HPDE6-E6E7 (cell line): ENCODE results near the gene C2CD2.
"Not testable (repeated sequence)": the region's sequence is repeated elsewhere in the genome, so short reads cannot be mapped to it uniquely, and the experiment has no call there.

ENCODE experiments used
- DNase-seq: peaks from one replicate; pipeline ENCODE4 v3.0.0; 2011; ENCODE audit warnings: missing footprints; ENCODE audit errors: extremely low spot score

The C2CD2 gene

DNA sequence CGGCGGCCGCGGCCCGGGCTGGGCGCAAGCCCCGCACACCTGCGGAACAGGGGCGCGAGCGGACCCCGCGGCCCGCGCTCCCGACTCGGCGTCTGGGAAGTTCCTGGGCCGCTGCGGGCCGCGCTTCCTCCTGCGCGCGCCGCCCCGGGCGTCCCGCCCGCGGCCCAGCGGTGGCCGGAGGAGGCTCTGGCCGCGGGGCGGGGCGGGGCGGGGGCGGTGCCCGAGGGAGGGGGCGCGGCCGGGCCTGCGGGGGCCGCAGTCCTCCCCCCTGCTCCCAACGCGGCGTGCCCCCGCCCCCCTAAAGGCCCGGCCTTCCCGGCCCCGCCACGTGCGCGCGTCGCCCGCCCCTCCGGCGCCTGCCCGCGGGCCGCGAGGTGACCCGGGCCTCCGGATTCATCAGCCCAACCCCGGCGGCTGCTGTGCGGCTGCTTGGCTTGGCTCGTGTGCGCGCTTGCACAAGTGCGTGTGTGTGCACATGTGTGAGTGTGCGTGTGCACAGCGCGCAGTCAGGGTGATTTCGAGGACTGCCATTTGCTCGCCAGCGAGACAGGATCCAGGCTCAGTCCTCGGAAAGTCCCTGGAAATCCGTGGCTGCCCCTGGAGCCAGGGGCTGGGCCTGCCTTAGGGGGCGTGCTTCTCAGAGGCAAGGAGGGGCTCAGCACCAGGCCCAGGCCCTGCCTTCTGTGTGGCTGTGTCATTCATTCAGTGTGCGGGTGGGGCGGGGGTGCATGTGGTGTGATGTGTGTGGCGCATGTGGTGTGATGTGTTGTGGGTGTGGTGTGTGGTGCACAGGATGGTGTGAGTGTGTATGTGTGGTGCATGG is at the start of gene C2CD2:
C2CD2 (minus strand) TSS at position 188 of the 823 bp plus-strand sequence. CDS start 370 bp downstream, outside the sequence.
- DNase-seq: no peak

DNA sequence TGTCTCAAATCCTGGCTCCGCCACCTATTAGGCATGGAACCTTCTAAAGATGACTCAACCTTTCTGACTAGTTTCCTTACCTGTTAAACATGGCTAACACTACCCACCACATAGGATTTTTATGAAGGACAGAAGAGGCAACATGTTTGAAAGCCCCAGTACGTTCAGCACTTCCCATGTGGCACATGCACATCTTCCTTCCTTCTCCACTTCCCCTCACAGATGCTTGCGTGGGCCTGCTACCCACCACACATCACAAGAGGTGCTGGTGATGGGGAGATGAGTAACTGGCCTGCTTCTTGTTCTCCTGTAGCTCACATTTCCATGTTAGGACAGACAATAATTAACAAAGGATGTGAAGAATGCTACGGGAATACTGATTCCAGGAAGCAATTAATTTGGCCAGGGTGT is 49.2 kb upstream of the C2CD2 start:
- no peak for DNase-seq

DNA sequence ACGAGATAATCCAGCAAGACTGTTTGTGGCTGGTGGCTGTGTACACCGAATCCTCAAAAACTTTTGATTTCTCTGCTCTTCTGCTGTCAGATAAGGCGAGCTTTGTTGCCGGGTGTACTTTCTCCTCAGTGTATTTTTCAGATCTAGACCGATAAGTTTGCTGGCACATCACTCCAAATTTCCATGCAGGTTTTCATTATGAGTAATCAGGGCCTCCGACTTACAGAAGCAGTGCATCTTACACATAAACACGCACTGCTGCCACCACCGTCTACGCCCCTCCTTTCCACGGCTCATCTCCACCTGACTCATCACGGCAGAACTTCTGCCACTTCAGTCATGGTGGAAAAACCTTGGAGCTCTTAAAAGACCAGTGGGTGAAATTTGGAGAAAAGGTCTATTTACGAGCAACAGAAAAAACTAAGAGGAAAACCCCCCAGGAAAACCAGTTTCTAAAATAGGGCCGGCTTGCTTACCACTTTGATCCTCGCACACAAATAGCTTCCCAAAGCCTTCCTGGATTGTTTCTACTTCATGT is 48.7 kb upstream of the C2CD2 start:
- DNase-seq: no peak

DNA sequence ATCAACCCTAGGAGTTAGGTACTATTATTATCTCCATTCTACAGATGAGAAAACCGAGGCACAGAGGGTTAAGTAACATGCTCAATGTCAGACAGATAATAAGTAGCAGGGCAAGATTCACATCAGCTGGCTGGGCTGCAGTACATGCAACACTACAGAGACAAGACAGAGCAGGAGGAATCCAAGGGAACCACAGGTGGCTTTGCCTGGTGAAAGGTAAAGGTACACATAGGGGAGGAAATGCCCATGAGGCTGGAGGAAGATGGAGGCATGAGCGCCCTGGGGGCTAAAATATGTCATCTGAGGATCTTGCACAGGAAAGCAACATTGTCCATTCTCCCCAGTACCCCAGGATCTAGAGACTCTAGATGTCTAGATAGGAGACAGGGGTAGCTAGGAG is 48.0 kb upstream of the C2CD2 start:
- no peak for DNase-seq

DNA sequence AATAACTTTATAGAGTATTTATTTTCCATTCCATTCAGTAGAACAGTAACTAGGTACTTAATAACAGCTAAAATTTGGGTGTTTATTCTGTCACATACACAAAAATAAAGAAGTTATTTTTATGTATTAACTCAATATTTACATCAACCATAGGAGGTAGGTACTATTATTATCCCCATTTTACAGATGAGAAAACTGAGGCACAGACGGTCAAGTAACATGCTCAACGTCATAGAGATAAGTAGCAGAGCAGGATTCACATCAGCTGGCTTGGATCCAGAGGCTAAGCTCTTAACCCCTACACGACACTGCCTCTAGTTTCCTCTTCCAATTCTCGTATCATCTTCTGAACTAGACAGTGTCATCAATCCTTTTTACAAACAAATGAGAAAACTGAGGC is 47.1 kb upstream of the C2CD2 start:
- no peak for DNase-seq

DNA sequence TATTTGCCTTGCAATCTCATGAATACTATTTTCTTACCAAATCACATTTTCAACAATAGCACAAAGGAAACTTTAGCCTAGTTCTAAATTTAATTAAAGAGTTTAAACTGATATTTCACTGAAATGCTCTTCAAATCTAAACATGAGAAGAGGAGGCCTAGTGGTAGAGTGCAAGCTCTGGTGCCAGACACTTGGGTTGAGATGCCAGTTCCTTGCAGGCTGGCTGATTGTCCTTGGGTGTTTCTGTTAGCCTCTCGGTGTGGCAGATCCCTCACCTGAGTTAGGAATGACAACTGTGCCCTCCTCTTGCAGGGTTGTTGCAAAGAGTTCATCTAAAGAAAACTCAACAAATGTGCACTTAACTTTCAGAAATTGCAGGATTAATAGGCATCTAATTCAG is 43.8 kb upstream of the C2CD2 start:
- DNase-seq: no peak

DNA sequence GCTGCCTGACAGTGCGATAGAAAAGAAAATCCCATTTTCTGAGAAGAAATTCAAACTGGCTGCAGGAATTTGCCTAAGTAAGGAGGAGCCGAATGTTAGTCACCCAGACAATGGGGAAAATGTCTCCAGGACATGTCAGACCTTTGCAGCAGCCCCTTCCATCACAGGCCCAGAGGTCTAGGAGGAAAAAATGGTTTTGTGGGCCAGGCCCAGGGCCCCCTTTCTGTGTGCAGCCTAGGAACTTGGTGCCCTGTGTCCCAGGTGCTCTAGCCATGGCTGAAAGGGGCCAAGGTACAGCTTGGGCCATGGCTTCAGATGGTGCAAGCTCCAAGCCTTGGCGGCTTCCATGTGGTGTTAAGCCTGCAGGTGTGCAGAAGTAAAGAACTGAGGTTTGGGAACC is 41.8 kb upstream of the C2CD2 start:
- DNase-seq: no peak

DNA sequence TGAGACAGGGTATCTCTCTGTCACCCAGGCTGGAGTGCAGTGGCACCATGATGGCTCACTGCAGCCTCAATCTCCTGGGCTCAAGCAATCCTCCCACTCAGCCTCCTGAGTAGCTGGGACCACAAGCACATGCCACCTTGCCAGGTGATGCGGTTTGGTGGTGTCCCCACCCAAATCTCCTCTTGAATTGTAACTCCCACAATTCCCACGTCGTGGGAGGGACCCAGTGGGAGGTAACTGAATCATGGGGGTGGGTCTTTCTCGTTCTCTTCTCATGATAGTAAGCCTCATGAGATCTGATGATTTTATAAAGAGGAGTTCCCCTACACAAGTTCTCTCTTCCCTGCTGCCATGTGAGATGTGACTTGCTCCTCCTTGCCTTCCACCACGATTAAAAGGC is 40.8 kb upstream of the C2CD2 start:
- not testable (repeated sequence) for DNase-seq

DNA sequence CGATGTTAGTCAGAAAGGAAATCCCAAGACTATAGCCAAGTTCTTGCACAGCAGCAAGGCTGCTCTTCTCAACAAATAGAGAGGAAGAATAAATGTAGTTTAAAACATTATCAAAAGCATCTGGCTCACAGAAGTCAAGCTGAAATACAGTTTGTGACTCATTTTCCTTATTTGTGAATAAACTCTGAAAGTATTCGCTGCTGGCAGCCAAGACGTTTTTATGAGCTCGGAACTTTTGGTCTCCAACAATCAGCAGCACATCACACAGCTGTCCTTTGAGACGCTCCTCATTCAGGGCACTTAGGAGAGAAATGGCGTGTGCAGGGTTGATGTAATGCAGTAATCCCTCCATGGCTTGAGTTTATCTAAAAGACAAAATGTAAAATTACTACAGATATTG is 39.9 kb upstream of the C2CD2 start:
- no peak for DNase-seq

DNA sequence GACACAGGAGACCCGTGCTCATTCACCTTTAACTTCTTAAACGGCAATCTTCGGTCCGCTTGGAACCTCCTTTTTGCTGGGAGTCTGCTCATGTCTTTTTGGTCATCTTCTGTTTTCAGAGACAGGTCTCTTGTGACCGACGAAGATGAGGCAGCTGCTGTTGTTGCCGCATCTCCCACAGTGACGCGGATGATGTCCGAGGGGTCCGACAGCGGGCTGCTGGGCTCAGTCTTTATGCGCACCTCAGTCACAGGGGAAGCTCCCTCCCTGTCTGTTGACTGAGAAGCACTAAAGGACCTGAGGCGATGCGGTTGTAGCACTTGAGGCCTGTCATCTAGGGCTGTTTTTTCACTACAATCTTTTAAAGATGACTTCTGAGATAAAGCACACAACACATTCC is 38.8 kb upstream of the C2CD2 start:
- DNase-seq: no peak

DNA sequence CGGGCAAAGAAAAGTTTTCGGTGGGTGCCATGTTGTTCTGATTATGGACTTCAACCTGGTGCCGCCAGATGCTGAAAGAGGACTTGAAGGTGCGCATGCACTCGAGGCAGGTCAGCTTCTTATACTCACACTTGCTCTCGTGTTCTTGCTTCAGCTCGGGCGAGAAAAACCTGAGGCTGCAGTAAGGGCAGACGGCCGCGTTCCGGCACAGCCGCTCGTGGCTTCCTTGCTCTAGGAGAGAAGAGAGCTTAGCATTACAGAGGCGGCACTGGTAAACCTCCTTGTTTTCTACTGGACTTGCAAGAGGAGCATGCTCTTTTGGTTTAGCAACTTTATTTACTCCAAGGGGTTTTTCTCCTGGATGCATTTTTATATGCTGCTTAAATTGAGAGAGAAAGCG is 37.8 kb upstream of the C2CD2 start:
- DNase-seq: no peak

DNA sequence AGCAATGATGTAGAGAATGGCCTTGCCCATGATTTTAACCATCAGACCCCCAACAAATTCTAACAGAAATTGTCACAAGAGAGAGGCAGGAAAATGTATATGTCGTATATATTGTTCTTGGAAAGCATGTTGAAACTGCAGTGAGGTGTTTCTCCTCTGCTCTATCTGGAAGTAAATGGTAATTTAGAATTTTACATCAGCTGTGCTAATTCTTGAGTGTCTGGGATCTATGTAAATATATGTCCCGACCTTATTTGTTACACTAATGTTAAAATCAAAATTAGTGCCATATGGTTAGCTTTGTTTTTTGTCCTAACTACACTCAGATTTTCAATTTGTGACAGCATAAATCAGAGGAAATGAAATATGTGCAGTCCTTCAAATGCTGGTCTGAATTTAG is 35.9 kb upstream of the C2CD2 start:
- DNase-seq: no peak

DNA sequence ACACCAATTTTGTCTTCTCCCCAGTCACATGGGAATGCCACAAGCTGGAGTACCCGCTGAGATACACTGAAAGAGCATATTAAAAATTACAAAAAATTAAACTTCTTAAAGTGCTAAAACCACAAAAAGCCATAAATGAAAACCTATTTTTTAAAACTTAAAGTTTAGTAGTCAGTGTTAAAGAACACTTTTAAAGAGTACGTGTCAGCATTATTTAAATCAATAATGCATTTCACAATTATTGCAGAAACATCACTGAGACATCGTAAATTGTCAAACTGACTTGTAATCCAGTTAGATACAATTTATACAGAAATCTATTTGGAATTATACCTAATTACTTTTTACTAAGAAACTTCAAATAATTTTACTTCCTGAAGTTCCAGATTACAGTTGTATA is 33.5 kb upstream of the C2CD2 start:
- DNase-seq: no peak

DNA sequence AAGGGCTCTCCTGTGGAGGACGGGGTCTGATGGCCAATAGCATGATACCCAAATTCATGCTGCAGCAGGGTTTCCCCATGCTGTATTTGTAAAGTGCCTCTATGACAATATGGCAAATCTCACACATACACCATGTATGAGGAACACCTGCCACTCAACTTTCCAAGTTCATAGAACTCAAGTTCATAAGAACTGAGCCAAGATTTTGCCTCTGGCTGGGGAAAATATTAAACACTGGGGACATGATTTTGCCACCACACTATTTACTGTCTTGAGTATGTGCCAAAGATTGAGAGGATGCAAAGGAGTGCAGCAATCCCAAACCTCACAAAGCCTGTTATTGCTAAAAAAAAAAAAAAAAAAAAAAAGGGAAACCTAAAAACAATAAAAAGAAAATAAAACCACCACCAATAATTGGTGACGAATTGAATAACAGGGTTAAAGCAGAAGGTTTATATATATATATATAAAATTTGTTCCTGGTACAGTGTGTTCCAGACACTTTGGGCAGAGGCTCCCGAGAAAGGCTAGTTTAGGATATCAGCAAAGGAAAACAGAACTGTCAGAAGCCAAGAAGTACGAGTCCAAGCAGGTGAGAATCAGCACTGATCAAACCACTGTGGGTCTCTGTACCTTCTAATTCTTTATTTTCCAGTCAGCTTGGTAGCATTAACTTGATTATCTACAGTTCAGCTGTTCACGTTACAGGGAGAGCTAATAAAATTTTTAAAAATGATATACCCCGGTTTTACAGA is 32.0 kb upstream of the C2CD2 start:
- no peak for DNase-seq

DNA sequence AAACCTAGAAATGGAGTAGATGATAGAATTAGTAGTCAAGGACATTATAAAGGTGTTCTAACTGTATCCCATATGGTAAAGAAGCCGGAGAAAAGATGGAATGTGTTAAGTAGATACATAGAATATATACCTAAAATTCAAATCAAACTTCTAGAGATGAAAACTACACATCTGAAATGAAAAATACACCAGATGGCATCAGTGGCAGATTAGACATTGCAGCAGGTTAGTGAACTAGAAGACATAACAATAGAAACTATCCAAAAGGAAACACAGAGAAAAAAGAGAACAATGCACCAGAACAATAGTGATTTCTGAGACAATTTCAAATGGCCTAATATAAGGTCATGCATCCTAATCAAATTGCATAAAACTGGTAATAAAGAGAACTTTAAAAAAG is 29.4 kb upstream of the C2CD2 start:
- DNase-seq: no peak

DNA sequence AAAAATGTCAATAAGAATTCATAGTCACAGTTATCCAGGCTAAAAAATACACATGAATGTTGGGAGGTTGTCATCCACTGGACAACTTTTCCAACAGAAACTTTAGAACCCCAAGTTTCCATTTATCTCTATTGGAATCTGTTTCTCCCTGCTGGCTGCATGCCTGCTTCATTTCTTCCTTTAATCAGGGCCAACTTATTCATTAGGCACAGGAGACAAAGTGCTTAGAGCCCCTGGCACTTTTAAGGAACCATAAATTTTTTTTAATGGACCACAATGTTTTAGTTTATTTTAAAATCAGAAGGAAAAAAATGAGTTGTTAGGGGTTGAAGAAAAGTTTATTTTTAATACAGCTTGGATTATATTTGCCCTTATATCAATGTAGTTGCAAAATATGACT is 26.7 kb upstream of the C2CD2 start:
- DNase-seq: no peak

DNA sequence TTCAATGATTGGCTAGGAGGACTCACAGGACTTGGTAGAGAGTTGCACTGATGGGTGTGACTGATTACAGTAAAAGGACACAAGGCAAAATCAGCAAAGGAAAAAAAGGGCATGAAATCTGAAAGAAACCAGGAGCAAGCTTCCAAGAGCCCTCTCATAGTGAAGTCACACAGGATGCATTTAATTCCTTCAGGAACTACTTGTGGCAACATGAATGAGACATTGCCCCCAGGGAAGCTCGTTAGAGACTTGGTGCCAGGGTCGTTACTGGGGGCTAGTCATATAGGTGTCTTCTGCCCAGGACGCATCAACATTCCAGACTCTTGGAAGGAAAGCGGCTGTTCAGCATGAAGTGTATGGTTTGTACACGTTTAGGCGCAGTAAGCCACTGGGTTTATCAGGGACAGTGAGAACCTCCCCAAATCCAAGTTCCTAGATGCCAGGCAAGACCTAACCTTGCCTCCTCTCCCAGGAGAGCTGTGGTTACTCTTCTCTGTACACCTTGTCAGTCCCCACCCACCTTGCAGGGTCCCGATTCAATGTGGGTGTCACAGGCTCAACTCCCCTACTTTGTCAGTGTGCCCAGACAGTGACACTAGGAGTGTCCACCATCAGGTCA is 26.0 kb upstream of the C2CD2 start:
- DNase-seq: no peak

DNA sequence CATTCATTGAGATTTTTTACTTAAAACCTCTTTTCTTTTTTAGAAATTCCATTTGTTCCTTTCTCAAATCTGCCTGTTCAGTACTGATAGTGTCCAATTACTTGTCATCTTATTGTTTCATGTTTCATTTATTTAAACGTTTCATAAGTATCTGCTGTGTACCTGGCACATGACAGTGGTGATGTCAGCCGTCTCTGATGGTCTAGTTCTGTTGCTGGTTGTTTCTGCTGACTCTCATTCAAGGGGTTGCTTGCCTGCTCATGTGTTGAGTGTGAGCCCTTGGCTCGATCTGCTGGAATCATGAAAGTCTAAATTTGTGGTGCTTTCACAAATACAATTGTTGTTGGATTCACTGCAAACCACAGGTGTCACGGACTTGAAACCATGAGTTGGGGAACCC is 25.5 kb upstream of the C2CD2 start:
- no peak for DNase-seq

DNA sequence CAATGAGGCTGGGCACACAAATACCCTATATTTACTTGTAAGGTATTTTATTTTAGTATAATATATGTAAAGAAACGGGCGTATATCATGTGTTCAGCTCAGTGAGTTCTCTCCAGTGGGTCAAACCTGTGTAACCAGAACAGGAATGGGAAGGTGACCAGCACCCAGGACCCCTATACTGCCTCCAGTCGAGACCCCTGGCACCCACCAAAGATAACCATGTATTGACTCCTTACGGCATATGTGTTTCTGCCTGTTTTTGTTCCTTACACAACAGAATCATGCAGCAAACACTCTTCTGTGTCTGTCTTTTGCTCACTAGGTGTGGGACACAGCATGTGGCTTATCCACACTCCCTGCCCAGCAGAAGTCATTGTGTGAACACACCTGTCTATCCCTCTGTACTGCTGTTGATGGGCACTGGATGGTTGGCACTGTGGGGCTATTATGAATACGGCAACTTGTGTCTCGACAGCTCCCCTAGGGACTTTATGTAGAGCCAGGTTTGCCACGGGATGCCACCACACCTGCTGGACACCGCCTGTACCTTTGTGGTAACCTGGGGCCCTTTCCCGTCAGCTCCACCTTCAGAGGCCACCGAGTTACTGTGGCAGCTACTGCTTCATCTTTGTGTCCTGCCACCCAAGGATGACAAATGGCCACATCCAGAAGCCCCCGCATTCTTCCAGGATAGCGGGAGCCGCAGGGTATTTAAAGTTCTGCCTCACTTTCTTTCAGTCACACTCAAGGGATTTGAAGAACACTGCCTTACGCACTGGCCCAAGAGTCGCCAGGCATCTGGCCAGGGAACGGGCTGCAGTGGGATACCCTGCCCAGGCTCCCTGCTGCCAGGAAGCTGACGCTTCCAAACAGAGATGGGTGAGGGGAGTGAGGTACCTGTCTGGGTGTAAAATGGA is 23.5 kb upstream of the C2CD2 start:
- no peak for DNase-seq

DNA sequence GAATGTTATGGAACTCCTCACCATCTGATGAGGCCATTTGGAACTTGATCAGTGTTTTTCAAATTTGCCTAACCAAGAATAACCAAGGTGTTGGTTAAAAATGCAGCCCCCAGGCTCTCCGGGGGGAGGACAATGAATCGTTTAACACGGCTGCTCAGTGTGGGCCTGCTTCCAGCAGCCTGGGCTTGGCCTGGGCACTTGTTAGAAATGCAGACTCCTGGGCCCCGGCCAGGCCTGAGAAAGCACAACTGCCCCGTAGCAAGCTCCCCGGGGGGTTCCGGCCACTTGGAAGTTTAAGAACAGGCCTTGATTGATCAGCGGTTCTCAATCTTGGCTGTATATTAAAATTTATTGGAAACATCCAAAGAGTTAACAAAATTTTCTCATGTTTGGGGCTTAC is 22.8 kb upstream of the C2CD2 start:
- DNase-seq: no peak
